ENCODE results near the gene DLG5.

The DLG5 gene

DNA sequence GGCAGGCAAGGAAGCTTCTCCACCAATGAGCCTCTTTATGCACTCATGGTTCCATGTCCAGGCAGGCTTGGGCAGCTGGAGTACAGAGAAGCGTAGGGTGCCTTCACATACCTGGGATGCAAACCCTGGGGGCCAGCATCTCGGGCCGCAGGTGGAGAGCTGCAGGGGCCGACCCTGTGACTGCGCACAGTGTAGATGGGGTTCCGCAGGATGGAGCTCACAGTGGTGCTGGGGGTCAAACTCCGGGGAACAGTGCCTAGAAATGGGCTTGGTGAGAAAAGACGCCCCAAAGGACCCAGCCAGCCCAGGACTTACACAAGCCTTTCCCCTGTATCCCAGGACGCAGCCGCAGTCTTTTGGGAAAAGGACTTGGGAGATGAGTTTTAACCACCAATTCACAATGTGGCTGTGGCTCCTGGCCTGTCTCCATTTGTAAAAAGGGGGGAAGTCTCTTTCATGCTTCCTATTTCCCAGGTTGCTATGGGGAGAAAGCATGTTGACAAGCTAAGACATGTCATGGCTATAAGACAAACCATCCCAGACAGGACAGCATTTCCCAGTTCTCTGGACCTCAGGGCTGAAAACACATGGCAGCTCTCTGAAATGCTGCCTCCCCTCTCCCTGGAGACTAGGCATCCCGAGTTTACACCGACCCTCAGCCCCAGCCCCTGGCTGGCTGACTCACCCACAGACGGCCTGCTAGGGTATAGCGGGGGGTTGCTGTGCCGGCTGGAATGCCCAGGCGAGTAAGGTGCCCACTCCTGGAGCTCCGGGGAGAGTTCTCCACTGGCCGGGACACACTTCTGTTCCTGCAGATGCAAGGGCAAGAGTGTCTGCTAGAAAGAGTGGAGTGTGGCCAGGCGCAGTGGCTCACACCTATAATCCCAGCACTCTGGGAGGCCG lies 107.1 kb downstream of the DLG5 start:
- no peaks in the 10 kb centered on the region for H3K4me1 ChIP-seq (ENCODE audit: control insufficient read depth, insufficient read depth, low read length)
- no peak overlapping the region for H3K4me3 ChIP-seq (ENCODE audit: low read length)
- H3K27me3 ChIP-seq (ENCODE audit: control insufficient read depth, insufficient read depth, low read length) = no peaks in the 10 kb centered on the region
- peaks cover 62% of the 10 kb centered on the region for H3K36me3 ChIP-seq (ENCODE audit: insufficient read depth, low read length)
- no peak overlapping the region for H3K9ac ChIP-seq (ENCODE audit: low read depth, low read length)
- no peak overlapping the region for H3K4me2 ChIP-seq (ENCODE audit: low read length)
- no peaks in the 10 kb centered on the region for H3K9me3 ChIP-seq (replicated peaks; ENCODE audit: low read length)

DNA sequence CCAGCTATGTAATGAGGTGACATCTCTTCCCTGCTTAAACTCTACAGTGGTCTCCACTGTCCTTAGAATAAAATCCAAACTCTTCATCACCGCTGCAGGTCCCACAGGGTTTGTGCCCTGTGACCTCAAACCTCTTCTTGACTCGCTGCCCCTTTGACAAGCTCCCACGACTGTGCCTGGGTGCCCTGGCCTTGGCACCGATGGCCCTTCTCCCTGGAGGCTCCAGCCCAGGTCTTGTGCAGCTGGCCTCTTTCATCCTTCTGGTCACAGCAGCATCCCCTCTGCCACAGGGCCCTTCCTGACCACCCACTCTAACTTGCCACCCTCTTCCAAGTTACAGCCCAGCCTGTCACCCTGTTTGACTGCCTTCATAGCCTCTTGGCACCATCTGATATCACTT lies 108.2 kb downstream of the DLG5 start:
- Histone ChIP-seq H3K9me3 (replicated peaks; ENCODE audit: low read length) (no peaks in the 10 kb centered on the region), H3K4me2 (ENCODE audit: low read length) (no peak overlapping the region), H3K9ac (ENCODE audit: low read depth, low read length) (no peak overlapping the region), H3K36me3 (ENCODE audit: insufficient read depth, low read length) (peaks cover 59% of the 10 kb centered on the region), H3K4me1 (ENCODE audit: control insufficient read depth, insufficient read depth, low read length) (no peaks in the 10 kb centered on the region), H3K4me3 (ENCODE audit: low read length) (no peak overlapping the region), H3K27me3 (ENCODE audit: control insufficient read depth, insufficient read depth, low read length) (no peaks in the 10 kb centered on the region)

DNA sequence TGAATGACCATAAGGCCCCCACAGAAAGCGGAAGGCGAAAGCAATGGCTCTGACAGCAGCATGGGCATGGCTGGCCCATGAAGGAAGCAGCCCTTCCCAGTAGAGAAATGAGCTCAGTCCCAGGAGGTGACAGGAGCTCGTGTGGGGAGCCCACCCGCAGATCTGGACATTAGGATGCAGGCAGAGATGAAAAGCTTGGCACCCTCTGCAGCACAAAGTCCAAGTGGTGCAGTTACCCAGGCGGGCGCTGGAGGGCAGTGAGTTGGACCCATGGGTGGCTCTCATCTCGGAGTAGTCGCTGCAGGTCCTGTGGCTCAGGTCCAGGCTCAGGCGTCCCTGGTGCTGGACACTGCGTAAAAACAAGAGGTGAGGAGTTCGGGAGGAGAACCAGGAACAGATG lies 109.0 kb downstream of the DLG5 start:
- no peak overlapping the region for H3K4me2 ChIP-seq (ENCODE audit: low read length)
- no peak overlapping the region for H3K4me3 ChIP-seq (ENCODE audit: low read length)
- H3K36me3 ChIP-seq (ENCODE audit: insufficient read depth, low read length) = peaks cover 58% of the 10 kb centered on the region
- H3K4me1 ChIP-seq (ENCODE audit: control insufficient read depth, insufficient read depth, low read length) = no peaks in the 10 kb centered on the region
- no peaks in the 10 kb centered on the region for H3K9me3 ChIP-seq (replicated peaks; ENCODE audit: low read length)
- H3K9ac ChIP-seq (ENCODE audit: low read depth, low read length) = no peak overlapping the region
- H3K27me3 ChIP-seq (ENCODE audit: control insufficient read depth, insufficient read depth, low read length) = no peaks in the 10 kb centered on the region

DNA sequence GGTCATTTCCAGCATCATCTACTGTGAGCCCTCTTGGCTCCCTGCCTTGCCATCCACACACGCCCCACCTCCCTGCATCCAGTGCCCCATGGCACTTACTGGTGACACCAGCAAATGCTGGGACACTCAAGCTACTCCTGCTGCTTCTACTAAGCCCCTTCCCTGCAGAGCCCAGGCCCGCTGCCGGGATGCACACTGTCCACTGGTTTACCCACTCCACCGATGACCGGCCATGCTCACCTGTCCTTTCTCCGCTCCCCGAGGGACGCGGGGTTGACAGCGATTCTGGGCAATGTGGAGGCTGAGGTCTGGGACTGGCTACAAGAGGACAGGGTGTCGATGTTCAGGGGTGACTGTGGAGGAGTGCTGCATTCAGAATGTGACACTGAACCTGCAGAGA lies 110.2 kb downstream of the DLG5 start:
- peaks cover 55% of the 10 kb centered on the region for H3K36me3 ChIP-seq (ENCODE audit: insufficient read depth, low read length)
- no peak overlapping the region for H3K4me2 ChIP-seq (ENCODE audit: low read length)
- H3K9me3 ChIP-seq (replicated peaks; ENCODE audit: low read length) = no peaks in the 10 kb centered on the region
- H3K4me1 ChIP-seq (ENCODE audit: control insufficient read depth, insufficient read depth, low read length) = no peaks in the 10 kb centered on the region
- H3K27me3 ChIP-seq (ENCODE audit: control insufficient read depth, insufficient read depth, low read length) = no peaks in the 10 kb centered on the region
- no peak overlapping the region for H3K9ac ChIP-seq (ENCODE audit: low read depth, low read length)
- H3K4me3 ChIP-seq (ENCODE audit: low read length) = no peak overlapping the region

DNA sequence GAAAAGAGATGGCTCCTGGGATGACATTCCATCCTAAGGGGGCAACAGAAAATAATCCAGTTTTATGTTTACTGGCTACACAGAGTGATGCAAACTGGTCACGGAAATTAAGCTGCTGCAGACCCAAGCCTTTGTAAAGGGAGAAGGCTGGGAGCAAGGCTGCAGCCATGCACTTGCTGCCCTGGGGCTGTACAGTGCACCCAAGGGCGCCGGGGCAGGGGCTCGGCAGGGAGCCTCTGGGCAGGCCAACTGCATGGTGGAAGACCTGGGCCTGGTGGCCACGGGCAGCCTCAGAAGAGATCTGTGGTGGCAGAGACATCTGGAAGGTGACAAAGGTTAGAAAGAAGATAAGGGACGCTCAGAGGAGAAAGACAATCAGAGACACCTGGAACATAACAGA lies 113.8 kb downstream of the DLG5 start:
- Histone ChIP-seq H3K4me3 (ENCODE audit: low read length) (no peak overlapping the region), H3K4me2 (ENCODE audit: low read length) (no peak overlapping the region), H3K36me3 (ENCODE audit: insufficient read depth, low read length) (peaks cover 51% of the 10 kb centered on the region), H3K9ac (ENCODE audit: low read depth, low read length) (no peak overlapping the region), H3K27me3 (ENCODE audit: control insufficient read depth, insufficient read depth, low read length) (no peaks in the 10 kb centered on the region), H3K4me1 (ENCODE audit: control insufficient read depth, insufficient read depth, low read length) (no peaks in the 10 kb centered on the region), H3K9me3 (replicated peaks; ENCODE audit: low read length) (no peaks in the 10 kb centered on the region)

DNA sequence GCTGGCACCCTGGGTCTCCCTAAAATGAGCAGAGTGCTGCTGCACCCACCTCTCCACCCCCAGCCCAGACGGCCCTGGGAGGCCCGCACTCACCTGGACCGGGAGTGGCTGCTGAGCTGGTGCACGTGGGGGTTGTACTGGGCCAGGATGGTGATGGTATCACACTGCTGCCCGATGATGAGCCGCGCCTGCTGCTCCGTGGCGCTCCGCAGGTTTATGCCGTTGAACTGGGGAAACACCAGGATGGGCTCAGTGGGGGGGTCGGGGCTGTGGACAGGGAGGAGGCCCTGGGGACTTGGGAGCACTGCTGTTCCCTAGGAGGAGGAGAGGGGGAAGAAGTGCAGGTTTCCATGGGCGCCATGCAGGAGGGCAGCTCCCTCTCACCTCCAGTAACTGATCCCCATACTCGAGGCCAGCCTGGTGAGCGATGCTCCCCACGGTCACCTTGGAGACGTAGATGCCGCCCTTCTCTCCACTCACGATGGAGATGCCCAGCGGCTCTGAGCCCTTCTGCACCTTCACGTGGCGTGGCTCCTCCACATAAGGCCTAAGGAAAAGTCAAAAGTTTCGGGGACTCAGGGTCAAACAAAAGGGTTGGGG lies 114.6 kb downstream of the DLG5 start:
- Histone ChIP-seq H3K27me3 (ENCODE audit: control insufficient read depth, insufficient read depth, low read length) (no peaks in the 10 kb centered on the region), H3K4me2 (ENCODE audit: low read length) (no peak overlapping the region), H3K4me3 (ENCODE audit: low read length) (no peak overlapping the region), H3K4me1 (ENCODE audit: control insufficient read depth, insufficient read depth, low read length) (no peaks in the 10 kb centered on the region), H3K9me3 (replicated peaks; ENCODE audit: low read length) (no peaks in the 10 kb centered on the region), H3K36me3 (ENCODE audit: insufficient read depth, low read length) (peaks cover 51% of the 10 kb centered on the region), H3K9ac (ENCODE audit: low read depth, low read length) (no peak overlapping the region)

DNA sequence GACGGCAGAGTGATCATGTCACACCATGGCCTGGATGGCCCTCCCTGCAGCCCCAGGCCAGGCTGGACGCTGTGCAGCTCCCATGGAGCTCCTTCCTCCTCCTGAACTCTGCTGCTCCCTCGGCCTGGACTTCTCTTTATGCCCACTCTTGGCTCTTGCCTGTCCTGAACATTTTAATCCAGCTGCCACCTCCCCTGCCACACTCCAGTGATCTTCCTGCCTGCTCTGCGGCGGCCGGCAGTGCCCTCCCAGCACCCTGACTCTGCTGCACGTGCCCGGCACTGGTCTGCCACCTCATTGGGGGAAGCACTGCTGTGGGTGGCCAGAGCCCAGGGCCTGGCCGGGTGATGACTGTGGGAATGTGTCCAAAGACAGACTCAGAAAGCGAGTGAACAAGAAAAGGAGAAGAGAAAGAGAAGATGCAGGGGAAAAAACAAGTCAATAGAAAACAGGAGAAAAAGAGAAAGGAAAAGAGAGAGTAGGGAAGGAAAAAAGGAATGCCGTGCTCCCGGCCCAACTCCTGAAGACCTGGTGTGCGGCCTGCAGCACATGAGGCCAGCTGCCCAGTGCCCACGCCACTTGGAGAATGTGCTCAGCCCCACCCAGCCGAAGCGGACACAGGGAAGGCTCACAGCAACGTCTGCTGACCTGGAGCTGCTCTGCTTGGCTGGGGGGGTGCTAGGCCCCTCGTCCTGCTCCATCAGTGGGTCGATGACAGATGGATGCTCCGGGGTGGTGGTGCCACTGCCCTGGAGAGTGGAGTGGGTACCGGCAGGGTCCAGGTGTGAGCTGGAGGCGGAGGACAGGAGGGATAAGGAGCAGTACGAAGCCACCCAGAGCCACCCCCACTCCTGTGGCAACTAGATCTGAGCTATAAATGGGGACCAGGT lies 115.9 kb downstream of the DLG5 start:
- no peaks in the 10 kb centered on the region for H3K27me3 ChIP-seq (ENCODE audit: control insufficient read depth, insufficient read depth, low read length)
- H3K4me1 ChIP-seq (ENCODE audit: control insufficient read depth, insufficient read depth, low read length) = no peaks in the 10 kb centered on the region
- no peak overlapping the region for H3K4me2 ChIP-seq (ENCODE audit: low read length)
- H3K9me3 ChIP-seq (replicated peaks; ENCODE audit: low read length) = no peaks in the 10 kb centered on the region
- no peak overlapping the region for H3K4me3 ChIP-seq (ENCODE audit: low read length)
- H3K36me3 ChIP-seq (ENCODE audit: insufficient read depth, low read length) = peaks cover 51% of the 10 kb centered on the region
- H3K9ac ChIP-seq (ENCODE audit: low read depth, low read length) = no peak overlapping the region

DNA sequence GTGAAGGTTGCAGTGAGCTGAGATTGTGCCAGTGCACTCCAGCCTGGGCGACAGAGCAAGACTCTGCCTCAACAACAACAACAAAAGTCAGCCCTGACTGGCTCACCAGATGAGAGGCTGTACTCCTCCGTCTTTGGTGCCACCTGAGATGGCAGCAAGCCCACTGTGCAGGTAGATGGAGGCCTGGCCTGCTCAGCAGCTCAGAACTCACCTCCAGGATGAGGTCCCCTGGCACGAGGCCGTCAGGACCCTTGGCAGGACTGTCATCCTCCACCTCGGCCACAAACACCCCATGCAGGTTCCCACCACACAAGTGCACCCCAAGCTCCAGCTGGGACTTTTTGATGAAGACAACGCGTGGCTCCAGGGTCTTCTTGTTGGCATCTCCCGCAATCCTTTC lies 117.2 kb downstream of the DLG5 start:
- no peak overlapping the region for H3K4me3 ChIP-seq (ENCODE audit: low read length)
- no peak overlapping the region for H3K4me2 ChIP-seq (ENCODE audit: low read length)
- no peaks in the 10 kb centered on the region for H3K4me1 ChIP-seq (ENCODE audit: control insufficient read depth, insufficient read depth, low read length)
- H3K27me3 ChIP-seq (ENCODE audit: control insufficient read depth, insufficient read depth, low read length) = no peaks in the 10 kb centered on the region
- H3K9ac ChIP-seq (ENCODE audit: low read depth, low read length) = no peak overlapping the region
- H3K36me3 ChIP-seq (ENCODE audit: insufficient read depth, low read length) = peaks cover 52% of the 10 kb centered on the region
- H3K9me3 ChIP-seq (replicated peaks; ENCODE audit: low read length) = no peaks in the 10 kb centered on the region

DNA sequence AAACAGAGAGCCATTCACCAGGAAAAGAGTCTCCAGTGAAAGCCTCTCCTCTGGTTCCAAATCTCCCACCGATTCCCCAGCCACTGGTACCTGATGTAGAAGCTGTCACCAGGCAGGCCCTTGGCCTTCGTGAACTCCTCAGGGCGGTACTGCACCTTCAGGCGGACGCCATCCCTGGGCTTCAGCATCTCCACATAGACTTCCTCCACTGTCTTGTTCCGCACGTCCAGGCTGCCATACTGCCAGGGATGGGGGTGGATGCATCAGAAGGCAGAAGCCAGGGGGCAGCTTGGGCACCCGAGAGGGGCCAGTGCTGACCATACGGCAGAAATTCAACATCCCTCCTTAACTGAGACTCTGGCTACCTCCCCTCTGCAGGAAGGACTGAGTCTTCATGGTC lies 118.8 kb downstream of the DLG5 start:
- no peak overlapping the region for H3K9ac ChIP-seq (ENCODE audit: low read depth, low read length)
- no peaks in the 10 kb centered on the region for H3K9me3 ChIP-seq (replicated peaks; ENCODE audit: low read length)
- H3K4me1 ChIP-seq (ENCODE audit: control insufficient read depth, insufficient read depth, low read length) = no peaks in the 10 kb centered on the region
- H3K4me3 ChIP-seq (ENCODE audit: low read length) = no peak overlapping the region
- H3K4me2 ChIP-seq (ENCODE audit: low read length) = no peak overlapping the region
- H3K27me3 ChIP-seq (ENCODE audit: control insufficient read depth, insufficient read depth, low read length) = no peaks in the 10 kb centered on the region
- H3K36me3 ChIP-seq (ENCODE audit: insufficient read depth, low read length) = peaks cover 46% of the 10 kb centered on the region

DNA sequence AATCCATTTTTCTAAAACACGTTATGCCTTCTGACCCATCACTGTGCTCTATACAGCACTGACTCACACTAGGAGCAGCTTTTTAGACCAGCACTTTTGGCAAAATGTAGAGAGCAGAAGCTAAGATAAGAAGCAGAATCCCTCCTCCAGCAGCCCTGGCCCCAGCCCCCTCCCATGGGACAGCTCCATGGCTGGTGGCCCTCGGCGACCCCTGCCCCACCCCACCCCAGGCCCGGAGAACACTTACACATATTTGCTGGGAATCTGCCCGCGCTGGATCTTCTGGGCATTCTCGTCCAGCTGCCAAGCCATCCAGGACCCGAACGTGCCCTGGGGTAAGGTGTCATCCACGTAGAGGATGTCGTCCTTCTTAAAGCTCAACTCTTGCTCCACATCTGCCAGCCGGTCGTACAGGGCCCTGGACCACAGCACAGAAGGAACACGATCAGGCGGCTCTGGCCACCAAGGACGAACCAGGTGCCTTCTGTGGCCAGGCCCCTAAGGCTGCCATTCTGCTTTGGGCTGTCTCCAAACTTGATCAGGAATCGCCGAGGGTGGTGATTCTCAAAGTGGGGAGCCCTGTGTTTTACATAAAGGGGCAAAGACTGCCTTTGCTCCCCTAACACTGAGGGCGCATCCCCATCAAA lies 119.9 kb downstream of the DLG5 start:
- H3K9me3 ChIP-seq (replicated peaks; ENCODE audit: low read length) = no peaks in the 10 kb centered on the region
- no peak overlapping the region for H3K4me3 ChIP-seq (ENCODE audit: low read length)
- H3K9ac ChIP-seq (ENCODE audit: low read depth, low read length) = no peak overlapping the region
- no peaks in the 10 kb centered on the region for H3K27me3 ChIP-seq (ENCODE audit: control insufficient read depth, insufficient read depth, low read length)
- H3K36me3 ChIP-seq (ENCODE audit: insufficient read depth, low read length) = peaks cover 42% of the 10 kb centered on the region
- H3K4me2 ChIP-seq (ENCODE audit: low read length) = no peak overlapping the region
- H3K4me1 ChIP-seq (ENCODE audit: control insufficient read depth, insufficient read depth, low read length) = peaks cover 9% of the 10 kb centered on the region

DNA sequence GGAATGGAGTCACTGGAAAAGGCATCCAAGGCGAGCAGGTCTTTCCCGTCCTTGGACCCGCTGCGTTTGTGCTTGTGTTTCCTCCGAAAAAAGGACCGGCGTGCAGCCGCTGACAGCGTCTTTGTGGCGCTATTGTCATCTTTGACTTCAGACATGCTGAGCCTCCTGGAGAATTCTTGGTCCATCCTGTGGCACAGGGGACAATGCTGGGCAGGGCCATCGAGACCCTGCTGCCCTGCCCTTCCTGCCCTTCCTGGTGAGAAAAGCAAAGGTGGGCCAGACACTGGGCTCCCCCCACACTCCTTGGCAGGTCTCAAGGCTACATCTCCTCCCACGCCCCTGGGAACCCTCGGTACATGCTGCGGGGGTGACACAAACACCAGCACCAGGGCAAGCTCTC lies 120.9 kb downstream of the DLG5 start:
- no peaks in the 10 kb centered on the region for H3K27me3 ChIP-seq (ENCODE audit: control insufficient read depth, insufficient read depth, low read length)
- no peak overlapping the region for H3K4me3 ChIP-seq (ENCODE audit: low read length)
- no peaks in the 10 kb centered on the region for H3K9me3 ChIP-seq (replicated peaks; ENCODE audit: low read length)
- H3K4me1 ChIP-seq (ENCODE audit: control insufficient read depth, insufficient read depth, low read length) = peaks cover 19% of the 10 kb centered on the region
- H3K9ac ChIP-seq (ENCODE audit: low read depth, low read length) = no peak overlapping the region
- peaks cover 41% of the 10 kb centered on the region for H3K36me3 ChIP-seq (ENCODE audit: insufficient read depth, low read length)
- no peak overlapping the region for H3K4me2 ChIP-seq (ENCODE audit: low read length)

All from skeletal muscle satellite cell (primary cell).